Stimulated activated CD8-positive, alpha-beta memory T cell treated with anti-CD3 and anti-CD28 coated beads, Interleukin-15, amount 100 ng/mL, for 48 hours (primary cell): ENCODE results near the gene XPR1.
"Not testable (repeated sequence)": the region's sequence is repeated elsewhere in the genome, so short reads cannot be mapped to it uniquely, and the experiment has no call there.

ENCODE experiments used
- DNase-seq, 2 donors: peaks; one replicate each; pipeline ENCODE4 v3.0.0-alpha.2; 2020; ENCODE audit warnings: low read depth in 2 of 2

The XPR1 gene

DNA sequence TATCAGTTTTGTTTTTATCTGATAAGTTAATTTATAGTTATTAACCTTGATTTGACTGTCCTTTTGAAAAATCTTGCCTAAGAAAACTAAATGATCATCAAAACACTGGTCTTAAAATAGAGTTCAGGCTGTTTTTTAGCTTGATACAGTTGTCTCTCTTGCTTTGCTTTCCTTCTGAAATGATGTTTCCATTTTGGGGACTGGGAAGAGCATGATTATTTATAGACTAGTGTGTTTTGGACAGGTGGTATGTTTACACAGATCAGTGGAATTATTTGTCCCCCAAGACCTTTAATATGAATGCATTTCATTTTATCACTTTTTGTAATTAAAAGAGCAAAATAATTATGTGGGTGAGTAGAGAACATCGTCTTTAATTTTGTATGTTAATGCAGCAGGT lies 90.8 kb downstream of the XPR1 start:
- no peak for DNase-seq

GRCh38 chr1:180724055-180724454 lies 92.2 kb downstream of the XPR1 start:
- no peak for DNase-seq

GRCh38 chr1:180726024-180726423 lies 94.2 kb downstream of the XPR1 start:
- not testable (repeated sequence) for DNase-seq

- not testable (repeated sequence) for DNase-seq
These were observed 95.9 kb downstream of the XPR1 start for GRCh38 chr1:180727751-180728150.

GRCh38 chr1:180728472-180729106 lies 96.8 kb downstream of the XPR1 start:
- no peak for DNase-seq

- no peak for DNase-seq
These were observed 99.3 kb downstream of the XPR1 start for GRCh38 chr1:180731131-180731530.

- no peak for DNase-seq
These were observed 101.0 kb downstream of the XPR1 start for GRCh38 chr1:180732866-180733265.

DNA sequence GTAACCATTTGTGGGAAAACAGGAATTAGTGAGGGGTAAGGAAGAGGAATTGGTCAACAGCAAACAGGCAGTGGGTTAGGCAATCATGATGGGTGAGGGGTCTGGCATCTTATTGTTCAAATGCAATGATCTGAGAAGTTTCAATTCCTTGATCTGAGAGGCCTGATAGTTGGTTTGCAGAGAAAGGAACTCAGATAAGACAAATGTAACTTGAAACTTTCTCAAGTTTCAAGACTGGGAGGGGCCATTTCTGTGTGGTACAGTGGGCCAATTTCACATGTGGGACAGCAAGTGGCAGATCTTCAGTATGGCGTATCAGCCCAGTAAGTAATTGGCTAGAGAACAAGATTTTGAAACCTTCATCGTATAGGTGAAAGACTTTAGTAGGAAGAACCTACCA lies 102.5 kb downstream of the XPR1 start:
- DNase-seq = no peak

- DNase-seq = no peak
These were observed 110.8 kb downstream of the XPR1 start for GRCh38 chr1:180742663-180743062.

GRCh38 chr1:180743868-180744267 lies 112.0 kb downstream of the XPR1 start:
- DNase-seq = no peak

DNA sequence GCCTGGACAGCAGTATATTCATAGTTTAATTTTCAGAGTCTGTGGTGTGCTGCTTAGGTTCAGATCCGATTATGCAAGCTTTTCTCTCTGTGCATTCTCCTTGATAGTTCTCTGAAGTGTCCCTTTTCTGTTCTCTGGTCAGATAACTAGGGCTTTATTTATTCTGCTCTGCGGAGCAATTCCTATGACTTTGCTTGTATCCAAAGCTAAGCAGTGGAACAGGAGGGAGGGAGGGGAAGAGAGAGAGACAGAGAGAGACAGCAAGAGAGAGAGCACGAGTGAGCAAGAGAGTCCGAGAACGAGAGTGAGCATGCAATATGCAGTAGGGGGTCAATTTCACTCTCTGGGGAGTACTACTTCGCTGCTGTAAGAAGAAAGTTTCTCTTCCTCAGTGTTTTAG lies 113.3 kb downstream of the XPR1 start:
- no peak for DNase-seq

- no peak for DNase-seq
These were observed 120.1 kb downstream of the XPR1 start for GRCh38 chr1:180751921-180752320.

DNA sequence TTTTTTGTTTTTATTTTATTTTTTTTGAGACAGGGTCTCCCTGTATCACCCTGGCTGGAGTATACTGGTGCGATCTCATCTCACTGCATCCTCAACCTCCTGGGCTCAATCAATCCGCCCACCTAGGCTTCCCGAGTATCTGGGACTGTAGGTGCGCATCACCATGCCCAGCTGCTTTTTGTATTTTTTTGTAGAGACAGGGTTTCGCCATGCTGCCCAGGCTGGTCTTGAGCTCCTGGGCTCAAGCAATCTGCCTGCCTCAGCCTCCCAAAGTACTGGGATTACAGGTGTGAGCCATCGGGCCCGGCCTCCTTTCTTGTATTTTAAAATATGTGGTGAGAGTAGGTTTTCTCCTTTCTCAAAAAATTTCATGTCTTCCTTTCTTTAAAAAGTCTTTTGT lies 122.6 kb downstream of the XPR1 start:
- DNase-seq = no peak

- DNase-seq = no peak
These were observed 125.8 kb downstream of the XPR1 start for GRCh38 chr1:180757657-180758056.

GRCh38 chr1:180762796-180763195 lies 131.0 kb downstream of the XPR1 start:
- DNase-seq = no peak

- DNase-seq = no peak
These were observed 133.3 kb downstream of the XPR1 start for GRCh38 chr1:180765151-180765550.

GRCh38 chr1:180769889-180770288 lies 138.1 kb downstream of the XPR1 start:
- no peak for DNase-seq

- no peak for DNase-seq
These were observed 141.5 kb downstream of the XPR1 start for GRCh38 chr1:180773210-180773865.

DNA sequence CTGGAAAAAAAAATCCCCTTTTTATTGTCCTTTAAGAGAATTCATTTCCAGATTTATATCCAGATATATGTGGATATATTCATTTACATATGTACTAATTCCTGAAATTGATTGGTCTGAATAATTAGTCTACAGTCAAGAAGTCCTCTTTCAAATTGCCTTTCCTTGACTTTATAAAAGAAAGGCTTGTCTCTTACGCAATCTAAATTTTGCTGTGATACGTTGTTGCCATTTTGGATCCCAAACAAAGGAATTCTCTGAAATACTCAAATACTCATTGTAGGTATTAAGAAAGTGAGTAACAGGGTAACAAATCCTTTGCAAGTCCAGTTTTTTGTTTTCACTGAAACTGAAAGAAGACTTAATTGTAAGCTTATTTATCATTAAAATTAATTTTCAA lies 144.0 kb downstream of the XPR1 start:
- no peak for DNase-seq

- DNase-seq = no peak
These were observed 145.4 kb downstream of the XPR1 start for GRCh38 chr1:180777072-180777689.

DNA sequence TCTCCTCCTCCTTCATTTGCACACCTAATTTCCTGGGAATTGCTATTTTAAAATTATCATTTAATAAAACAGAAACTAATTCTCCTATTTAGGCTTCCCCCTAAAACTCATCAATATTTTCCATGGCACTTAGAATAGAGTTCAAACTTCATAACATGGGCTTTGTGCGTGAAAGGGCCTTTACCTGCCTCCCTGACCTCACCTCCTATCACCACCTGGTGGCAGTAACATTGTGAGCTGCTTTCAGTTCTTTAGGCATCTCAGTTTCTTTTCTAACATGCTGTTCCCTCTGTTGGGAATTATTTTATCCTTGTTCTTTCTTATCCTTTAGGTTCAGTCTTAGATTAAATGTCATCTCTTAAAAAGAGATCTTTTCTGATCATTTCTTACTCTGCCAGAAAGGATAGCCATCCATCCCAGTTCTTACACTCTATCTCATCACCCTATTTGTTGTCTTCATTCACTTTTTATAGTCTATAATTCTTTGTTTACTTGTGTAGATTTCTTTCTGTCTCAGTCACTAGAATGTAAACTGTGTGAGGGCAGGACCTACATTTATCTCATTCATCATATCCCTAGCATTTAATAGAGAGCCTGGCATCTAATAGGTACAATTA lies 147.1 kb downstream of the XPR1 start:
- no peak for DNase-seq

DNA sequence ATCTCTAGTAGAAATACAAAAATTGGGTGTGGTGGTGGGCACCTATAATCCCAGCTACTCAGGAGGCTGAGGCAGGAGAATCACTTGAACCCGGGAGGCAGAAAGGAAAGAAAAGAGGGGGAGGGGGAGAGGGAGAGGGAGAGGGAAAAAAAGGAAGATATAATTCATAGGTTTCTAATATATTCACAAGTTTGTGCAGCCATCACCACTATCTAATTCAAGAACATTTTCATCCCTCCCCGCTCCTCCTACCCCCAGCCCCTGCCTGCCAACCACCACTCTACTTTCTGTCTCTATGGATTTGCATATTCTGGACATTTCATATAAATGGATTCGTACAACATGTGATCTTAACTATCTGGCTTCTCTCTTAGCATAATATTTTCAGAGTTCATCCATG lies 147.8 kb downstream of the XPR1 start:
- no peak for DNase-seq

DNA sequence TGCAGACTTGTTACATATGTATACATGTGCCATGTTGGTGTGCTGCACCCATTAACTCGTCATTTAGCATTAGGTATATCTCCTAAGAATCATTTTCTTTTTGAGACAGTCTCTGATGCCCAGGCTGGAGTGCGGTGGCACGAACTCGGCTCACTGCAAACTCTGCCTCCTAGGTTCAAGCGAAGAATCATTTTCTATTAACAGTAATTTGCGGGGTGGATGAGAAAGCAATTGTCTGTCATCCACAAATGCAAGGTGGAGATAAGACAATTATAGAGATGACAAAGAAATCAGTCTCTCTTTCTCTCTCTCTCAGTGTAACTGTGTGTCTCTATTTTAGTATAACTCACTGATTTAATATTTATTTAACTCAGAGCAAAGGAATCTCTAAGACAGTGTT lies 149.9 kb downstream of the XPR1 start:
- DNase-seq = no peak
